SU-DHL-6 (cell line): Measurements from ENCODE around the gene C1orf74.

Source experiments
- EZH2phosphoT487 ChIP-seq: fragments of 200-600 bp; sonication (generic), shearing (Covaris generic); conservative IDR thresholded peaks from 2 replicates; pipeline ENCODE4 v1.6.1; 2018; ENCODE audit warnings: mild to moderate bottlenecking, antibody characterized with exemption, low read length, moderate library complexity, mixed read lengths
- TF ChIP-seq, protein P1 (sequence below): fragments of 200-600 bp; sonication (generic); IDR thresholded peaks from one replicate; pipeline ENCODE4 v1.5.1; 2017; ENCODE audit warnings: antibody characterized with exemption, mild to moderate bottlenecking, low read length, moderate library complexity; ENCODE audit not compliant: insufficient read depth, poor library complexity, severe bottlenecking

DNA sequence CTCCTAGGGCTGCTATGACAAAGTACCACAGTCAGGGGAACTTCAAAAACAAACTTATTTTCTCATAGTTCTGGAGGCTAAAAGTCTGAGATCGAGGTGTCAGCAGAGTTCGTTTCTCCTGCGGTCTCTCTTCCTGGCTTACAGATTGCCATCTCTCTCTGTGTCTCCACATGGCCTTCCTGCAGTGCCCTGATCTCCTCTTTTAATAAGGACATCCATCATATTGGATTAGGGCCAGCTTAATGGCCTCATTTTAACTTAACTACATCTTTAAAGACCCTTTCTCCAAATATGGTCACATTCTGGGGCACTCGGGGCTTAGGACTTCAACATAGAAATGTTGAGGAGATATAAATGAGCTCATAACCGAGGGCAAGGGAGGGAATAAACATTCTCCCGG, 12.2 kb downstream of the C1orf74 start:
- TF ChIP-seq, protein P1, sequence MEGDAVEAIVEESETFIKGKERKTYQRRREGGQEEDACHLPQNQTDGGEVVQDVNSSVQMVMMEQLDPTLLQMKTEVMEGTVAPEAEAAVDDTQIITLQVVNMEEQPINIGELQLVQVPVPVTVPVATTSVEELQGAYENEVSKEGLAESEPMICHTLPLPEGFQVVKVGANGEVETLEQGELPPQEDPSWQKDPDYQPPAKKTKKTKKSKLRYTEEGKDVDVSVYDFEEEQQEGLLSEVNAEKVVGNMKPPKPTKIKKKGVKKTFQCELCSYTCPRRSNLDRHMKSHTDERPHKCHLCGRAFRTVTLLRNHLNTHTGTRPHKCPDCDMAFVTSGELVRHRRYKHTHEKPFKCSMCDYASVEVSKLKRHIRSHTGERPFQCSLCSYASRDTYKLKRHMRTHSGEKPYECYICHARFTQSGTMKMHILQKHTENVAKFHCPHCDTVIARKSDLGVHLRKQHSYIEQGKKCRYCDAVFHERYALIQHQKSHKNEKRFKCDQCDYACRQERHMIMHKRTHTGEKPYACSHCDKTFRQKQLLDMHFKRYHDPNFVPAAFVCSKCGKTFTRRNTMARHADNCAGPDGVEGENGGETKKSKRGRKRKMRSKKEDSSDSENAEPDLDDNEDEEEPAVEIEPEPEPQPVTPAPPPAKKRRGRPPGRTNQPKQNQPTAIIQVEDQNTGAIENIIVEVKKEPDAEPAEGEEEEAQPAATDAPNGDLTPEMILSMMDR = no peak
- no peak for TF ChIP-seq EZH2phosphoT487
